Adrenal gland (tissue), 12 donors: ENCODE results near the gene EPB41L2. TPM values are rescaled to one million over a fixed set of nuclear protein-coding genes. Genes with fewer than 3 reads are reported as not detected.

ENCODE experiments used
- DNase-seq, 7 donors: peaks; one replicate each; pipeline ENCODE4 v3.0.0-alpha.2; 2019 to 2020
- H3K27ac ChIP-seq, 5 donors: fragments of 200-600 bp; sonication (generic) in 4 of 5; 1 replicate in 3 of 5; 2 replicates in 2 of 5; pipeline versions ENCODE4 v1.5.1 to v1.8.0; 2016 to 2020; ENCODE audit warnings: mild to moderate bottlenecking in 1 of 5
- H3K27me3 ChIP-seq: fragments of 200-600 bp; 2 replicates; pipeline ENCODE4 v1.8.0; 2021
- H3K36me3 ChIP-seq, 2 donors: fragments of 200-600 bp; replicated peaks in 1 of 2; 1 replicate in 1 of 2; 2 replicates in 1 of 2; pipeline versions ENCODE4 v1.5.1 to v1.8.0; 2018 to 2022
- H3K4me1 ChIP-seq, 2 donors: fragments of 200-600 bp; replicated peaks in 1 of 2; 1 replicate in 1 of 2; 2 replicates in 1 of 2; pipeline versions ENCODE4 v1.5.1 to v1.8.0; 2018 to 2021
- H3K4me3 ChIP-seq, 4 donors: fragments of 200-600 bp; sonication (generic) in 3 of 4; one replicate each; pipeline ENCODE4 v1.5.1; 2016 to 2018
- H3K9me3 ChIP-seq, 3 donors: fragments of 200-600 bp; sonication (generic) in 1 of 3; replicated peaks in 1 of 3; 1 replicate in 2 of 3; 2 replicates in 1 of 3; pipeline versions ENCODE4 v1.5.1 to v1.8.0; 2016 to 2021
- POLR2A ChIP-seq, 2 donors: fragments of 450-650 bp; IDR thresholded peaks; one replicate each; pipeline ENCODE4 v1.6.1; 2017; ENCODE audit warnings: antibody characterized with exemption in 2 of 2, mild to moderate bottlenecking in 2 of 2, moderate library complexity in 1 of 2
- WGBS, 4 donors: extraction: QIAGEN DNeasy Blood & Tissue Kit in 2 of 4; methylation state at CpG; one replicate each; pipeline versions ENCODE4 v1.1.5 to v1.1.7; 2013 to 2017; 5-methylcytosine and 5-hydroxymethylcytosine counted together
- intact Hi-C, 2 donors: fragments of 100-400 bp; cut with DNase I; formaldehyde crosslinking; loops; one replicate each; pipeline versions ENCODE4 v1.14.1 to v1.15.0; 2022 to 2023
- polyA plus RNA-seq, 3 donors: library from polyadenylated mRNA; stranded (reverse); fragments of 200-250 nt in 2 of 3; fragments of 350-450 nt in 1 of 3; fragmentation: Illumina TruSeq in 1 of 3; extraction: RNeasy Lipid Tissue Mini Kit (QIAGEN cat#74804) in 1 of 3; gene quantifications; one replicate each; pipeline ENCODE4 v1.2.3, GENCODE V29; 2013 to 2014
- total RNA-seq, 9 donors: library from RNA; depleted of rRNA in 4 of 9; stranded (reverse); fragments of >200 nt in 4 of 9; fragments of 120-200 nt in 1 of 9; fragmentation: NEBNext Ultra II Directional in 1 of 9; extraction: Animal tissue kit (Norgen Biotek cat#: 25700) in 1 of 9; gene quantifications; one replicate each; pipeline versions ENCODE4 v1.1.0 to v1.2.4, GENCODE V29; 2013 to 2023
- TF ChIP-seq, protein P1 (sequence below), 6 experiments: fragments of 450-650 bp in 4 of 6; fragments of 200-600 bp in 2 of 6; sonication (generic) in 1 of 6; IDR thresholded peaks; 1 replicate in 5 of 6; 2 replicates in 1 of 6; pipeline versions ENCODE4 v1.5.1 to v1.8.0; 2016 to 2021; ENCODE audit warnings: antibody characterized with exemption in 6 of 6, mild to moderate bottlenecking in 2 of 6, moderate library complexity in 1 of 6
- donor health status: healthy with polysubstance abuse.
- donor health status: Bipolar disorder and iron deficiency.
- donor health status: DM: yes; HTN: yes; CAD: no.
- donor health status: DM: no; HTN: no; CAD: no.
- donor health status: DM: no; HTN: no; CAD: no.
- donor health status: DM: yes; HTN: yes; CAD: no.

Gene EPB41L2
- total and polyA plus RNA-seq, 12 donors = 30.6 to 101 (median 82.4) TPM

DNA sequence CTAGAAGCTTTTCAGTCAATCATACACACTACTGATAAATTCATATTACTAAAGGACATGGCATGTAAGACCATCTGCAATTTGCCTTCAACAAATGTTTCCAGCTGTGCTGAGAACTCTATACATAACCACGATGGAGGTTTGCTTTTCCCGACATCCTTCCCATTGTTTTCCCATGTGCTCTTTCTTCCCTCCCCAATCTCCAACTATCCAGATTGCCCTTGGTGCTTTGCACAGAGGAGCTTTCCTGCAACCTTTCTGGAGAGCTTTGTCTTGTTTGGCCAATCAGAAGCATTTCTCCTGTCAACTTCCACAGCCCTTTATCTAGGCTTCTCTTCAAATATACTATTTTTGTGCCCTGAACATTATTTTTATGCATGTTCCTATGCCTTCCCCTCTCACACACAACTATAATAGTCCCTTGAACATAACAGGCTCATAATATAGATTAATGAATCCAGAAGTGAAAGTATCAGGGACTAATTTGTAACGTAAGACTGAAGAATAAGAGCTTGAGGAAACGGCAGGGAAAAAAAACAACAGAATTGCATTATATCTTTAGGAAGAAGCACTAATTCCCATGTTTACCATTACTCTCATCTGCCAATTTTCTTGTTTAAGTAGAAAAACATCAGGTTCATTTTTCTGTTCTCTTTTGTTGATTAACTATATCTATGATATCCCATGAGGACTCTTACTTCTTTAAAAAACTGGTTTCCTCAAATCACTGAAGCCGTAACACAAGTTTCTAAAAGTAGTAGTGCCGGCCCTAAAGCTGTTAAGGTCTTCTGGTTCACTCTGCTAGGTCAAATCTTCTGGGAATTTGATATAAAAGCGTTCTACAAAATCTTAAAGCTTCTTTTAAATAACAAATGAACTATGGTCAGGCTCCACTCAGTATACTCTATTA is 215.8 kb downstream of the EPB41L2 start:
- TF ChIP-seq, protein P1, sequence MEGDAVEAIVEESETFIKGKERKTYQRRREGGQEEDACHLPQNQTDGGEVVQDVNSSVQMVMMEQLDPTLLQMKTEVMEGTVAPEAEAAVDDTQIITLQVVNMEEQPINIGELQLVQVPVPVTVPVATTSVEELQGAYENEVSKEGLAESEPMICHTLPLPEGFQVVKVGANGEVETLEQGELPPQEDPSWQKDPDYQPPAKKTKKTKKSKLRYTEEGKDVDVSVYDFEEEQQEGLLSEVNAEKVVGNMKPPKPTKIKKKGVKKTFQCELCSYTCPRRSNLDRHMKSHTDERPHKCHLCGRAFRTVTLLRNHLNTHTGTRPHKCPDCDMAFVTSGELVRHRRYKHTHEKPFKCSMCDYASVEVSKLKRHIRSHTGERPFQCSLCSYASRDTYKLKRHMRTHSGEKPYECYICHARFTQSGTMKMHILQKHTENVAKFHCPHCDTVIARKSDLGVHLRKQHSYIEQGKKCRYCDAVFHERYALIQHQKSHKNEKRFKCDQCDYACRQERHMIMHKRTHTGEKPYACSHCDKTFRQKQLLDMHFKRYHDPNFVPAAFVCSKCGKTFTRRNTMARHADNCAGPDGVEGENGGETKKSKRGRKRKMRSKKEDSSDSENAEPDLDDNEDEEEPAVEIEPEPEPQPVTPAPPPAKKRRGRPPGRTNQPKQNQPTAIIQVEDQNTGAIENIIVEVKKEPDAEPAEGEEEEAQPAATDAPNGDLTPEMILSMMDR (IDR thresholded peaks at IDR 0.05) = no peak
- no peak for TF ChIP-seq POLR2A (IDR thresholded peaks at IDR 0.05)
- Histone ChIP-seq H3K4me1 (peaks cover 0 to 6% of the 10 kb centered on the region in 2 donors), H3K4me3 (no peak overlapping the region), H3K27me3 (no peaks in the 10 kb centered on the region), H3K27ac (peak overlapping the region in 1 of 5 donors; percentile 17), H3K36me3 (no peaks in the 10 kb centered on the region), H3K9me3 (no peaks in the 10 kb centered on the region)
- 70 to 81% (median 76%) methylated on average over 7 of the region's 7 CpGs for WGBS, 4 donors
- DNase-seq = no peak
- intact Hi-C loops = loop anchor here (10.0 kb wide), 2 partner anchors 522 to 792 kb away; no protein-coding TSS in a partner anchor

DNA sequence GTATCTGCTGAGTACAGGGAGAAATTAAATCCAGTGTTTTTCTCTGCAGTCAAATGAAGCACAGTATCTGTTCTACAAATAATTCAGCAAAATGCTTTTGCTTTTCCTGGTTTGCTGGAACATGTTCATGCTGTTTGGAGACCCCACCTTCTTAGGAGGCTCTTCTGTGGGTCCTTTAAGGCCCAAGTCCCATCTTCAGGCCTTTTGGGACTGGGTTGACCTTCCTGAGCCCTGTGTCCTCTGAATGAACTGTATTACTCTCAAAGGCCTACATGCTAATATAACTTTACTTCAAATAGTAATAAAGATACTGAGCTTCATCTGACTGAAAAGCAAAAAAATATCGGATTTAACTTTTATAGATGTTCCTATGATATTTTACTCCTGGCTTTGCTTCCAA is 216.5 kb downstream of the EPB41L2 start:
- no peak for TF ChIP-seq POLR2A (IDR thresholded peaks at IDR 0.05)
- TF ChIP-seq, protein P1 (IDR thresholded peaks at IDR 0.05) = no peak
- DNase-seq = no peak
- H3K27me3 ChIP-seq = no peaks in the 10 kb centered on the region
- no peaks in the 10 kb centered on the region for H3K4me1 ChIP-seq
- intact Hi-C loops = loop anchor here (10.0 kb wide), 2 partner anchors 522 to 792 kb away; no protein-coding TSS in a partner anchor
- peak overlapping the region in 1 of 5 donors; percentile 17 for H3K27ac ChIP-seq
- WGBS, 4 donors = 70 to 79% (median 77%) methylated on average over 1 of the region's 1 CpG
- H3K4me3 ChIP-seq = no peak overlapping the region
- H3K9me3 ChIP-seq = no peaks in the 10 kb centered on the region
- no peaks in the 10 kb centered on the region for H3K36me3 ChIP-seq

DNA sequence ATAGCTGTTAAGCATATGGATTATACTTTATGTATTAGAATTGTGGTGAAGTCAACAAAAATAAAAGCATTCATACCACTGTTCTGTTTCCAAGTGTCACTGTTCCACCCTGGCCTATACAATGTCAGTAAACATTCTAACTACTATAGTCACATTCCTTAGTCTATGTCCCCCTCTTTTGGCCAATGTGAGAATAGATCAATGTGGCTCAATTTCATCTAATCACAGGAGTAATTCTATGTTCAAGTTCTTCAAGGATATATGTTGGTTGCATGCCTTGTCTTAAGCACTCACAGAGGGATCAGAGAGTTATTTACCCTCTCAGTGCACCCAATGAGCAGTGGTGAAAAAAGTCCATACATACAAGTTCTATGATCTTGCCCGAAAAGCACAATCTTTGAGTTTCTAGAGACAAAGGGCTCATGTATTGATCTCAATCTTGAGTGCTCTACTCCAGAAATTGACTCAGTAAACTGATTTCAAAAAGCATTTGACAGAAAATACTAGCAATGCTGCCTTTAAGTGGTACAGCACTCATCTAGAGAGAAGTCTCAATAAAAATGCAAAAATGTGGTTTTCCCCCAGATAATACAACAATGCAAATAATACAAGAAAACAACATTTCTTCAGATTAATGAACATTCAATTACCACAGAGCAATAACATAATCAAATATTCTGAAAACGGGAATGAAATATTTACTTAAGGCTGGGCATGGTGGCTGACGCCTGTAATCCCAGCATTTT is 219.3 kb downstream of the EPB41L2 start:
- intact Hi-C loops = loop anchor here (10.0 kb wide), 2 partner anchors 519 to 789 kb away; no protein-coding TSS in a partner anchor
- WGBS, 4 donors = 71 to 85% (median 74%) methylated on average over 3 of the region's 3 CpGs
- no peak overlapping the region for H3K4me3 ChIP-seq
- H3K4me1 ChIP-seq = no peaks in the 10 kb centered on the region
- TF ChIP-seq POLR2A (IDR thresholded peaks at IDR 0.05) = no peak
- TF ChIP-seq, protein P1 (IDR thresholded peaks at IDR 0.05) = peak; percentile 31 to 73 (median 66)
- H3K36me3 ChIP-seq = no peaks in the 10 kb centered on the region
- H3K27ac ChIP-seq = no peak overlapping the region
- no peaks in the 10 kb centered on the region for H3K9me3 ChIP-seq
- no peaks in the 10 kb centered on the region for H3K27me3 ChIP-seq
- DNase-seq = no peak

DNA sequence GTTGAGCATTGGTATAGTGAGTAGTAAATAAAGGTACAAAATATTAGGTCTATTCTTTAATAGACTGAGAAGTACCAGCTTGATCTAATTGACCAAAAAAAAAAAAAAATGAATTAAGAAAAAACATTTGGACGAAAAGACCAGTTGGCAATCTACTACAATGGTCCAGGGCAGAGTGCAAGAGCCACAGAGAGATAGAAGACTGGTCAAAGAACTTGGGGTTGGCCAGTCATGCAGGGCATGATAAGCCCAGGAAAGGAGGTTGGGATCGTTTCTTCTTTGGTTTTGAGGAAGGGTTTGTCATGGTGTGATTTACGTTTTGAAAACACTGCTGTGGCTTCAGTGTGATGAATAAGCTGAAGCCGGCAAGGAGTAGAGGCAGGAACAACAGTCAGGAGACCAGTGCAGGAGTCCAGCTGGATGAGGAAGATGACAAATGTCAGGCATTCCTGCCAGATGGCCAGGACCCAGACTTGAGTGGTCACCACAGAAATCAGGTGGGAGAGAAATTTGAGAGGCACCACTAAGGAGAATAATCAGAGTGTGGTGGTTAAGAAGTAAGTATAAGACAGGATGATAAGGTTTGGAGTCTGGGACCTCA is 221.8 kb downstream of the EPB41L2 start:
- TF ChIP-seq, protein P1 (IDR thresholded peaks at IDR 0.05) = no peak
- no peak for TF ChIP-seq POLR2A (IDR thresholded peaks at IDR 0.05)
- 67 to 73% (median 72%) methylated on average over 4 of the region's 4 CpGs for WGBS, 4 donors
- intact Hi-C loops = loop anchor here (10.0 kb wide), 2 partner anchors 516 to 786 kb away; no protein-coding TSS in a partner anchor

More for the DNA sequence above, 221.8 kb downstream of the EPB41L2 start:
- Histone ChIP-seq H3K27ac (no peak overlapping the region), H3K36me3 (no peaks in the 10 kb centered on the region), H3K27me3 (no peaks in the 10 kb centered on the region), H3K4me3 (no peak overlapping the region), H3K9me3 (no peaks in the 10 kb centered on the region), H3K4me1 (no peaks in the 10 kb centered on the region)
- no peak for DNase-seq
